Mesendoderm (in vitro differentiated cells): ENCODE measurements around the gene WASHC2A.
"Not testable (repeated sequence)": the region's sequence is repeated elsewhere in the genome, so short reads cannot be mapped to it uniquely, and the experiment has no call there.

ENCODE experiments used
- DNase-seq: peaks from one replicate; pipeline ENCODE4 v3.0.0; 2013
- H2AK5ac ChIP-seq: 2 replicates; pipeline ENCODE4 v1.6.1; 2013; ENCODE audit warnings: low read length, inconsistent platforms
- H2BK120ac ChIP-seq: 2 replicates; pipeline ENCODE4 v1.6.1; 2013; ENCODE audit warnings: low read depth, mild to moderate bottlenecking, low read length, moderate library complexity, mixed read lengths
- H2BK15ac ChIP-seq: replicated peaks from 2 replicates; pipeline ENCODE4 v1.6.1; 2013; ENCODE audit warnings: low read depth, mild to moderate bottlenecking, moderate library complexity
- H2BK5ac ChIP-seq: 2 replicates; pipeline ENCODE4 v1.6.1; 2013; ENCODE audit warnings: low read length, inconsistent platforms
- H3K18ac ChIP-seq: 2 replicates; pipeline ENCODE4 v1.6.1; 2013; ENCODE audit warnings: mild to moderate bottlenecking, low read length, mixed read lengths
- H3K23ac ChIP-seq: one replicate; pipeline ENCODE4 v1.6.1; 2013; ENCODE audit warnings: low read length
- H3K27ac ChIP-seq: 2 replicates; pipeline ENCODE4 v1.5.1; 2013; ENCODE audit warnings: low read depth, mild to moderate bottlenecking, inconsistent platforms, low read length, moderate library complexity
- H3K27me3 ChIP-seq: 2 replicates; pipeline ENCODE4 v1.6.1; 2013; ENCODE audit warnings: low read length, control low read depth, mild to moderate bottlenecking, inconsistent platforms; ENCODE audit not compliant: insufficient read depth, poor library complexity
- H3K36me3 ChIP-seq: 2 replicates; pipeline ENCODE4 v1.6.1; 2013; ENCODE audit warnings: low read length, inconsistent platforms; ENCODE audit not compliant: control insufficient read depth, insufficient read depth
- H3K4ac ChIP-seq: one replicate; pipeline ENCODE4 v1.6.1; 2013; ENCODE audit warnings: low read depth, mild to moderate bottlenecking, low read length, moderate library complexity
- H3K4me1 ChIP-seq: 2 replicates; pipeline ENCODE4 v1.6.1; 2013; ENCODE audit warnings: low read depth, low read length, inconsistent platforms; ENCODE audit not compliant: control insufficient read depth
- H3K4me2 ChIP-seq: 2 replicates; pipeline ENCODE4 v1.6.1; 2013; ENCODE audit warnings: low read length
- H3K4me3 ChIP-seq: 2 replicates; pipeline ENCODE4 v1.5.1; 2013; ENCODE audit warnings: mild to moderate bottlenecking, low read length
- H3K56ac ChIP-seq: one replicate; pipeline ENCODE4 v1.6.1; 2013; ENCODE audit warnings: low read length
- H3K79me1 ChIP-seq: 2 replicates; pipeline ENCODE4 v1.6.1; 2013; ENCODE audit warnings: low read length, inconsistent platforms
- H3K79me2 ChIP-seq: 2 replicates; pipeline ENCODE4 v1.6.1; 2013; ENCODE audit warnings: mild to moderate bottlenecking, low read length; ENCODE audit not compliant: control insufficient read depth, insufficient read depth
- H3K9ac ChIP-seq: 2 replicates; pipeline ENCODE4 v1.6.1; 2013; ENCODE audit warnings: low read length, inconsistent platforms
- H4K5ac ChIP-seq: one replicate; pipeline ENCODE4 v1.6.1; 2013; ENCODE audit warnings: low read length
- H4K8ac ChIP-seq: one replicate; pipeline ENCODE4 v1.6.1; 2013; ENCODE audit warnings: low read depth, mild to moderate bottlenecking, control low read depth, low read length, moderate library complexity
- WGBS: extraction: QIAGEN DNeasy Blood & Tissue Kit; methylation state at CpG from one replicate; pipeline ENCODE4 v1.1.7; 2013; ENCODE audit warnings: low lambda C conversion rate, missing lambda C conversion rate; ENCODE audit not compliant: insufficient coverage; ENCODE audit errors: extremely low coverage; 5-methylcytosine and 5-hydroxymethylcytosine counted together

WASHC2A gene

GRCh38 chr10:50112419-50113112, 44.8 kb downstream of the WASHC2A start:
- H3K4me2 ChIP-seq, H3K4ac ChIP-seq, H3K56ac ChIP-seq, H3K18ac ChIP-seq, H3K4me3 ChIP-seq, H3K27me3 ChIP-seq, H4K5ac ChIP-seq, H2BK5ac ChIP-seq, H3K4me1 ChIP-seq, H2BK15ac ChIP-seq, H4K8ac ChIP-seq, H3K79me2 ChIP-seq, H3K9ac ChIP-seq, H3K79me1 ChIP-seq, DNase-seq, H2BK120ac ChIP-seq, H3K23ac ChIP-seq, H3K27ac ChIP-seq, H2AK5ac ChIP-seq, H3K36me3 ChIP-seq: not testable (repeated sequence)
- WGBS = no CpG with 5 or more reads among the region's 9 CpGs

- H3K27ac ChIP-seq, H4K8ac ChIP-seq, H3K79me1 ChIP-seq, H3K27me3 ChIP-seq, H3K4ac ChIP-seq, H2AK5ac ChIP-seq, H3K18ac ChIP-seq, H2BK120ac ChIP-seq, H3K36me3 ChIP-seq, H3K9ac ChIP-seq, H2BK15ac ChIP-seq, DNase-seq, H3K79me2 ChIP-seq, H3K56ac ChIP-seq, H3K23ac ChIP-seq, H3K4me1 ChIP-seq, H3K4me3 ChIP-seq, H3K4me2 ChIP-seq, H2BK5ac ChIP-seq, H4K5ac ChIP-seq: not testable (repeated sequence)
- WGBS = no CpG with 5 or more reads among the region's 2 CpGs
These were observed 59.0 kb downstream of the WASHC2A start for GRCh38 chr10:50126765-50127164.

GRCh38 chr10:50127770-50128292, 60.1 kb downstream of the WASHC2A start:
- not testable (repeated sequence) for H3K36me3 ChIP-seq, H3K4ac ChIP-seq, H3K79me2 ChIP-seq, H3K23ac ChIP-seq, H3K9ac ChIP-seq, H3K4me3 ChIP-seq, H3K27ac ChIP-seq, H3K18ac ChIP-seq, H3K4me1 ChIP-seq, H2BK120ac ChIP-seq, H3K79me1 ChIP-seq, H4K8ac ChIP-seq, H3K4me2 ChIP-seq, H2BK15ac ChIP-seq, H2BK5ac ChIP-seq, H2AK5ac ChIP-seq, H4K5ac ChIP-seq, H3K56ac ChIP-seq, H3K27me3 ChIP-seq
- WGBS = no CpG with 5 or more reads among the region's 5 CpGs
- peak; percentile 1 for DNase-seq

- no CpG with 5 or more reads among the region's 8 CpGs for WGBS
- H3K79me2 ChIP-seq, H3K4ac ChIP-seq, H3K56ac ChIP-seq, H3K27me3 ChIP-seq, H3K27ac ChIP-seq, H3K4me2 ChIP-seq, H3K18ac ChIP-seq, DNase-seq, H2BK15ac ChIP-seq, H3K23ac ChIP-seq, H4K8ac ChIP-seq, H3K4me1 ChIP-seq, H3K4me3 ChIP-seq, H3K79me1 ChIP-seq, H2AK5ac ChIP-seq, H3K36me3 ChIP-seq, H2BK120ac ChIP-seq, H3K9ac ChIP-seq, H2BK5ac ChIP-seq, H4K5ac ChIP-seq: not testable (repeated sequence)
These were observed 63.7 kb downstream of the WASHC2A start for GRCh38 chr10:50131245-50131965.

GRCh38 chr10:50132322-50132721, 64.6 kb downstream of the WASHC2A start:
- not testable (repeated sequence) for H3K9ac ChIP-seq, H3K23ac ChIP-seq, H4K5ac ChIP-seq, H3K18ac ChIP-seq, H3K4me3 ChIP-seq, H2BK15ac ChIP-seq, H3K36me3 ChIP-seq, H2AK5ac ChIP-seq, DNase-seq, H3K56ac ChIP-seq, H3K27ac ChIP-seq, H2BK120ac ChIP-seq, H3K79me2 ChIP-seq, H3K4ac ChIP-seq, H3K4me2 ChIP-seq, H2BK5ac ChIP-seq, H3K27me3 ChIP-seq, H4K8ac ChIP-seq, H3K4me1 ChIP-seq, H3K79me1 ChIP-seq
- WGBS = no CpG with 5 or more reads among the region's 6 CpGs
